Measurements from ENCODE around the gene TM4SF20.
"Not testable (repeated sequence)": the region's sequence is repeated elsewhere in the genome, so short reads cannot be mapped to it uniquely, and the experiment has no call there.

Gene TM4SF20

GRCh38 chr2:227398684-227399670 lies 19.9 kb upstream of the TM4SF20 start:
- no peak for DNase-seq (ENCODE audit: low spot score)

GRCh38 chr2:227397562-227397961 lies 18.5 kb upstream of the TM4SF20 start:
- no peak for DNase-seq (ENCODE audit: low spot score)

- no peak for DNase-seq (ENCODE audit: low spot score)
Measured at GRCh38 chr2:227395556-227395955, 16.4 kb upstream of the TM4SF20 start.

GRCh38 chr2:227394401-227394800 lies 15.3 kb upstream of the TM4SF20 start:
- DNase-seq (ENCODE audit: low spot score), result no peak

- DNase-seq (ENCODE audit: low spot score), result no peak
Measured at GRCh38 chr2:227390468-227391256, 11.6 kb upstream of the TM4SF20 start.

GRCh38 chr2:227389661-227390060 lies 10.6 kb upstream of the TM4SF20 start:
- DNase-seq (ENCODE audit: low spot score), result no peak

GRCh38 chr2:227389231-227389630 lies 10.1 kb upstream of the TM4SF20 start:
- DNase-seq (ENCODE audit: low spot score), result no peak

GRCh38 chr2:227388537-227389011 lies 9.5 kb upstream of the TM4SF20 start:
- DNase-seq (ENCODE audit: low spot score), result peak; percentile 29

GRCh38 chr2:227387583-227387982 lies 8.5 kb upstream of the TM4SF20 start, which contains the start of gene SCYGR1:
Gene SCYGR1, minus strand, starts transcription at chr2:227387949. Its CDS starts 0 bp downstream, at chr2:227387949.
- DNase-seq (ENCODE audit: low spot score), result not testable (repeated sequence)

GRCh38 chr2:227386630-227387029 lies 7.5 kb upstream of the TM4SF20 start:
- no peak for DNase-seq (ENCODE audit: low spot score)

GRCh38 chr2:227383686-227384085 lies 4.6 kb upstream of the TM4SF20 start:
- no peak for DNase-seq (ENCODE audit: low spot score)

- DNase-seq (ENCODE audit: low spot score), result not testable (repeated sequence)
Measured at GRCh38 chr2:227382241-227382835, 3.2 kb upstream of the TM4SF20 start.

- DNase-seq (ENCODE audit: low spot score), result no peak
Measured at GRCh38 chr2:227378371-227378782, 729 bp downstream of the TM4SF20 start.

- no peak for DNase-seq (ENCODE audit: low spot score)
Measured at GRCh38 chr2:227377467-227378351, 1.4 kb downstream of the TM4SF20 start.

- no peak for DNase-seq (ENCODE audit: low spot score)
Measured at GRCh38 chr2:227376656-227377396, 2.3 kb downstream of the TM4SF20 start.

- no peak for DNase-seq (ENCODE audit: low spot score)
Measured at GRCh38 chr2:227374158-227374557, 4.9 kb downstream of the TM4SF20 start.

- no peak for DNase-seq (ENCODE audit: low spot score)
Measured at GRCh38 chr2:227373389-227373788, 5.7 kb downstream of the TM4SF20 start.

- DNase-seq (ENCODE audit: low spot score), result peak; percentile 38
Measured at GRCh38 chr2:227370791-227371312, 8.3 kb downstream of the TM4SF20 start.

GRCh38 chr2:227370092-227370491 lies 9.0 kb downstream of the TM4SF20 start:
- no peak for DNase-seq (ENCODE audit: low spot score)

GRCh38 chr2:227368574-227368973 lies 10.5 kb downstream of the TM4SF20 start:
- DNase-seq (ENCODE audit: low spot score), result no peak
